GM12865 (cell line): ENCODE measurements around the gene GRB10.

Experiments
- DNase-seq: peaks from one replicate; pipeline ENCODE4 v3.0.0; 2010; ENCODE audit warnings: low read depth
- H3K4me3 ChIP-seq: 2 replicates; pipeline ENCODE4 v1.5.1; 2011; ENCODE audit warnings: mild to moderate bottlenecking, low read depth, low read length, control low read depth
- CTCF ChIP-seq: IDR thresholded peaks from 2 replicates; pipeline ENCODE4 v1.5.1; 2011; ENCODE audit warnings: low read length, control low read depth, low read depth, inconsistent platforms; ENCODE audit not compliant: insufficient read depth; ENCODE audit errors: missing control alignments

GRB10 gene

GRCh38 chr7:50608196-50608906 lies 174.3 kb downstream of the GRB10 start:
- no peak for TF ChIP-seq CTCF
- no peak for DNase-seq
- no peak overlapping the region for H3K4me3 ChIP-seq

- no peak overlapping the region for H3K4me3 ChIP-seq
- no peak for TF ChIP-seq CTCF
- no peak for DNase-seq
These were observed 175.1 kb downstream of the GRB10 start for GRCh38 chr7:50607524-50608125.

- DNase-seq = no peak
- no peak for TF ChIP-seq CTCF
- no peak overlapping the region for H3K4me3 ChIP-seq
These were observed 177.6 kb downstream of the GRB10 start for GRCh38 chr7:50605059-50605458.

- no peak for TF ChIP-seq CTCF
- DNase-seq = no peak
- H3K4me3 ChIP-seq = no peak overlapping the region
These were observed 179.4 kb downstream of the GRB10 start for GRCh38 chr7:50603287-50603686.

- TF ChIP-seq CTCF = no peak
- no peak for DNase-seq
- H3K4me3 ChIP-seq = no peak overlapping the region
These were observed 183.3 kb downstream of the GRB10 start for GRCh38 chr7:50599385-50599784.

- no peak for TF ChIP-seq CTCF
- H3K4me3 ChIP-seq = no peak overlapping the region
These were observed 184.0 kb downstream of the GRB10 start for GRCh38 chr7:50598460-50599343.

More at GRCh38 chr7:50598460-50599343, 184.0 kb downstream of the GRB10 start:
- DNase-seq = no peak
